ENCODE measurements around the gene ACTRT2. TPM values are rescaled to one million over a fixed set of nuclear protein-coding genes. Genes with fewer than 3 reads are reported as not detected.
A peak's percentile ranks its signal among the peaks of the same experiment; 100 is the strongest.

Gene ACTRT2
- polyA plus RNA-seq, 1 donor (not counting 4 experiments of a cell fraction or from before 2014, with no cell fraction given), result not detected

- no peaks in the 10 kb centered on the region for H3K79me2 ChIP-seq (ENCODE audit: control insufficient read depth, insufficient read depth, low read length)
- H3K27ac ChIP-seq (ENCODE audit: control insufficient read depth, insufficient read depth, low read length), result no peak within 1 kb of the TSS
- no peaks in the 10 kb centered on the region for H3K9me1 ChIP-seq (ENCODE audit: control insufficient read depth, extremely low read depth, insufficient read depth, low read length)
- H3K9ac ChIP-seq (ENCODE audit: control insufficient read depth, extremely low read depth, insufficient read depth, low read length), result no peak within 1 kb of the TSS
- dilution Hi-C loops (cut with MboI; ENCODE audit: extremely low pct_ligation_motif_present, low sequenced_read_pairs), result no loop called here
- peaks cover 4% of the 10 kb centered on the region for H3K9me3 ChIP-seq (ENCODE audit: control insufficient read depth, low read depth, low read length)
- H3K4me2 ChIP-seq (ENCODE audit: control insufficient read depth, extremely low read depth, insufficient read depth, low read depth, low read length), result peak within 1 kb of the TSS; percentile 62
- H4K20me1 ChIP-seq (ENCODE audit: control insufficient read depth, extremely low read depth, insufficient read depth, low read length), result no peaks in the 10 kb centered on the region
- H3K4me3 ChIP-seq (ENCODE audit: control insufficient read depth in 2 of 3, extremely low read depth in 1 of 3, insufficient read depth in 2 of 3, low read depth in 1 of 3, low read length in 3 of 3), result peak within 1 kb of the TSS; percentile 13 to 67 (median 24)
- peak; percentile 76 for TF ChIP-seq EZH2 (IDR thresholded peaks at IDR 0.05; ENCODE audit: low read length)
- TF ChIP-seq CTCF (optimal IDR thresholded peaks at IDR 0.05 in 1 of 3, IDR thresholded peaks at IDR 0.05 in 1 of 3, conservative IDR thresholded peaks at IDR 0.05 in 1 of 3; ENCODE audit: extremely low read depth in 1 of 3, insufficient read depth in 2 of 3, low read length in 3 of 3), result no peak
- no peak for FAIRE-seq
- no peaks in the 10 kb centered on the region for H3K4me1 ChIP-seq (ENCODE audit: control insufficient read depth, extremely low read depth, insufficient read depth, low read length)
- no peak for DNase-seq (ENCODE audit: low read depth, low spot score)
- H2AFZ ChIP-seq (ENCODE audit: control insufficient read depth, low read length), result no peak within 1 kb of the TSS
- peaks cover 92% of the 10 kb centered on the region for H3K27me3 ChIP-seq (ENCODE audit: control insufficient read depth, extremely low read depth, insufficient read depth, low read length)
- H3K36me3 ChIP-seq (ENCODE audit: control insufficient read depth in 2 of 2, extremely low read depth in 1 of 2, insufficient read depth in 2 of 2, low read length in 2 of 2), result no peaks in the 10 kb centered on the region
Measured at GRCh38 chr1:3068564-3069431, 47.5 kb downstream of the ACTRT2 start, which contains the start of gene PRDM16. TSS of gene PRDM16 (plus strand) at chr1:3069203. CDS start at chr1:3069260, 57 bp downstream.

GRCh38 chr1:3069491-3070308 lies 48.4 kb downstream of the ACTRT2 start:
- no peaks in the 10 kb centered on the region for H4K20me1 ChIP-seq (ENCODE audit: control insufficient read depth, extremely low read depth, insufficient read depth, low read length)
- dilution Hi-C loops (cut with MboI; ENCODE audit: extremely low pct_ligation_motif_present, low sequenced_read_pairs), result no loop called here
- H3K27me3 ChIP-seq (ENCODE audit: control insufficient read depth, extremely low read depth, insufficient read depth, low read length), result peaks cover 92% of the 10 kb centered on the region
- H3K79me2 ChIP-seq (ENCODE audit: control insufficient read depth, insufficient read depth, low read length), result no peaks in the 10 kb centered on the region
- peak overlapping the region; percentile 62 for H3K4me2 ChIP-seq (ENCODE audit: control insufficient read depth, extremely low read depth, insufficient read depth, low read depth, low read length)
- no peaks in the 10 kb centered on the region for H3K9me1 ChIP-seq (ENCODE audit: control insufficient read depth, extremely low read depth, insufficient read depth, low read length)
- DNase-seq (ENCODE audit: low read depth, low spot score) (no peak), FAIRE-seq (no peak)
- peak overlapping the region; percentile 13 to 67 (median 21) for H3K4me3 ChIP-seq (ENCODE audit: control insufficient read depth in 2 of 3, extremely low read depth in 1 of 3, insufficient read depth in 2 of 3, low read depth in 1 of 3, low read length in 3 of 3)
- H3K9ac ChIP-seq (ENCODE audit: control insufficient read depth, extremely low read depth, insufficient read depth, low read length), result no peak overlapping the region
- TF ChIP-seq CTCF (optimal IDR thresholded peaks at IDR 0.05 in 1 of 3, IDR thresholded peaks at IDR 0.05 in 1 of 3, conservative IDR thresholded peaks at IDR 0.05 in 1 of 3; ENCODE audit: extremely low read depth in 1 of 3, insufficient read depth in 2 of 3, low read length in 3 of 3), result no peak
- peak; percentile 76 for TF ChIP-seq EZH2 (IDR thresholded peaks at IDR 0.05; ENCODE audit: low read length)
- no peaks in the 10 kb centered on the region for H3K4me1 ChIP-seq (ENCODE audit: control insufficient read depth, extremely low read depth, insufficient read depth, low read length)
- no peak overlapping the region for H2AFZ ChIP-seq (ENCODE audit: control insufficient read depth, low read length)
- no peaks in the 10 kb centered on the region for H3K36me3 ChIP-seq (ENCODE audit: control insufficient read depth in 2 of 2, extremely low read depth in 1 of 2, insufficient read depth in 2 of 2, low read length in 2 of 2)
- H3K9me3 ChIP-seq (ENCODE audit: control insufficient read depth, low read depth, low read length), result peaks cover 4% of the 10 kb centered on the region
- no peak overlapping the region for H3K27ac ChIP-seq (ENCODE audit: control insufficient read depth, insufficient read depth, low read length)
